ENCODE measurements around the gene PCDHB6. TPM values are rescaled to one million over a fixed set of nuclear protein-coding genes. Genes with fewer than 3 reads are reported as not detected.
"Not testable (repeated sequence)": the region's sequence is repeated elsewhere in the genome, so short reads cannot be mapped to it uniquely, and the experiment has no call there.

PCDHB6 gene
- total and polyA plus RNA-seq, 8 donors = 0.31 to 0.55 (median 0.47) TPM

- intact Hi-C loops (cut with DNase I) = no loop called here
- peak; percentile 91 for FAIRE-seq
- H3K9me3 ChIP-seq = no peaks in the 10 kb centered on the region
These were observed 26.1 kb downstream of the PCDHB6 start for GRCh38 chr5:141175933-141176332.

DNA sequence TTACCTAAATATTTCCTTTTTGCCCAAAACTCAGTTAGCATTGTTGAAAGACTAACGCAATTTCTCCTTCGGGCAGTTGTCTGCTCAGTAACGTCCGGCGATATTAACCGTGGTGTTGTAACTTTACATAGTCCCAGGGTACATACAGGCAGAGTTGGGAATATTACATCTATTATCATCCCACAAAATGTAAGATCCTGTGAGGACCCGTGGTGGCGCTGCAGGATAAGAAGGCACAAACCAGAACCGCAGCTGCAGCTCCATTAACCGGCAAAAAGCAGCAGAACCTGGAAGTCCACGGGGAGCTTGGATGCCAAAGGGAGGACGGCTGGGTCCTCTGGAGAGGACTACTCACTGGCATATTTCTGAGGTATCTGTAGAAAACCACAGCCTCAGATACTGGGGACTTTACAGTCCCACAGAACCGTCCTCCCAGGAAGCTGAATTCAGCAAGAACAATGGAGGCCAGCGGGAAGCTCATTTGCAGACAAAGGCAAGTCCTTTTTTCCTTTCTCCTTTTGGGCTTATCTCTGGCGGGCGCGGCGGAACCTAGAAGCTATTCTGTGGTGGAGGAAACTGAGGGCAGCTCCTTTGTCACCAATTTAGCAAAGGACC is 27.8 kb downstream of the PCDHB6 start, which contains the start of gene PCDHB8:
Gene PCDHB8, plus strand, starts transcription at position 214 of the 615 bp plus-strand sequence. Its CDS starts 245 bp downstream, at position 459.
- intact Hi-C loops (cut with DNase I); H3K36me3 ChIP-seq; H3K9me3 ChIP-seq; H3K27ac ChIP-seq; H3K4me1 ChIP-seq; FAIRE-seq; DNase-seq: not testable (repeated sequence)
- Histone ChIP-seq H3K4me3 (peak within 1 kb of the TSS in 1 of 4 donors; percentile 13), H3K27me3 (peaks cover 0 to 22% (median 0%) of the 10 kb centered on the region in 4 donors)
- WGBS, 2 donors = 26 to 29% methylated on average over 13 to 15 of the region's 18 CpGs
- peak; percentile 82 to 95 (median 88) for ATAC-seq
- TF ChIP-seq, protein P1, sequence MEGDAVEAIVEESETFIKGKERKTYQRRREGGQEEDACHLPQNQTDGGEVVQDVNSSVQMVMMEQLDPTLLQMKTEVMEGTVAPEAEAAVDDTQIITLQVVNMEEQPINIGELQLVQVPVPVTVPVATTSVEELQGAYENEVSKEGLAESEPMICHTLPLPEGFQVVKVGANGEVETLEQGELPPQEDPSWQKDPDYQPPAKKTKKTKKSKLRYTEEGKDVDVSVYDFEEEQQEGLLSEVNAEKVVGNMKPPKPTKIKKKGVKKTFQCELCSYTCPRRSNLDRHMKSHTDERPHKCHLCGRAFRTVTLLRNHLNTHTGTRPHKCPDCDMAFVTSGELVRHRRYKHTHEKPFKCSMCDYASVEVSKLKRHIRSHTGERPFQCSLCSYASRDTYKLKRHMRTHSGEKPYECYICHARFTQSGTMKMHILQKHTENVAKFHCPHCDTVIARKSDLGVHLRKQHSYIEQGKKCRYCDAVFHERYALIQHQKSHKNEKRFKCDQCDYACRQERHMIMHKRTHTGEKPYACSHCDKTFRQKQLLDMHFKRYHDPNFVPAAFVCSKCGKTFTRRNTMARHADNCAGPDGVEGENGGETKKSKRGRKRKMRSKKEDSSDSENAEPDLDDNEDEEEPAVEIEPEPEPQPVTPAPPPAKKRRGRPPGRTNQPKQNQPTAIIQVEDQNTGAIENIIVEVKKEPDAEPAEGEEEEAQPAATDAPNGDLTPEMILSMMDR (IDR thresholded peaks at IDR 0.05) = peak in 1 of 4 donors; percentile 10

More at GRCh38 chr5:141175933-141176332, 26.1 kb downstream of the PCDHB6 start:
- H3K27ac ChIP-seq = no peak overlapping the region
- peaks cover 0 to 22% (median 0%) of the 10 kb centered on the region in 4 donors for H3K27me3 ChIP-seq
- H3K36me3 ChIP-seq = no peaks in the 10 kb centered on the region
- ATAC-seq (no peak), DNase-seq (no peak)
- TF ChIP-seq, protein P1 (IDR thresholded peaks at IDR 0.05) = no peak
- H3K4me1 ChIP-seq = no peaks in the 10 kb centered on the region
- no peak overlapping the region for H3K4me3 ChIP-seq
- 55 to 56% methylated on average over 1 of the region's 1 CpG for WGBS, 2 donors

DNA sequence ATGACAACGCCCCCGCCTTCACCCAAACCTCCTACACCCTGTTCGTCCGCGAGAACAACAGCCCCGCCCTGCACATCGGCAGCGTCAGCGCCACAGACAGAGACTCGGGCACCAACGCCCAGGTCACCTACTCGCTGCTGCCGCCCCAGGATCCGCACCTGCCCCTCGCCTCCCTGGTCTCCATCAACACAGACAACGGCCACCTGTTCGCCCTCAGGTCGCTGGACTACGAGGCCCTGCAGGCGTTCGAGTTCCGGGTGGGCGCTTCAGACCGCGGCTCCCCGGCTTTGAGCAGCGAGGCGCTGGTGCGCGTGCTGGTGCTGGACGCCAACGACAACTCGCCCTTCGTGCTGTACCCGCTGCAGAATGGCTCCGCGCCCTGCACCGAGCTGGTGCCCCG is 29.5 kb downstream of the PCDHB6 start:
- FAIRE-seq; H3K36me3 ChIP-seq; H3K4me1 ChIP-seq; H3K4me3 ChIP-seq; DNase-seq; H3K9me3 ChIP-seq; intact Hi-C loops (cut with DNase I); ATAC-seq; H3K27ac ChIP-seq: not testable (repeated sequence)
- WGBS, 2 donors = 17 to 44% methylated on average over 24 to 35 of the region's 39 CpGs
- peaks cover 0 to 22% (median 0%) of the 10 kb centered on the region in 4 donors for H3K27me3 ChIP-seq

- DNase-seq; H3K27ac ChIP-seq; ATAC-seq; H3K36me3 ChIP-seq; FAIRE-seq; intact Hi-C loops (cut with DNase I); H3K4me3 ChIP-seq; H3K4me1 ChIP-seq; H3K9me3 ChIP-seq: not testable (repeated sequence)
- 18 to 36% methylated on average over 30 to 32 of the region's 32 CpGs for WGBS, 2 donors
- peaks cover 0 to 21% (median 0%) of the 10 kb centered on the region in 4 donors for H3K27me3 ChIP-seq
These were observed 30.0 kb downstream of the PCDHB6 start for GRCh38 chr5:141179876-141180275.

GRCh38 chr5:141180313-141180712 is 30.5 kb downstream of the PCDHB6 start:
- Histone ChIP-seq H3K27ac (no peak overlapping the region), H3K36me3 (no peaks in the 10 kb centered on the region), H3K4me3 (no peak overlapping the region), H3K27me3 (peaks cover 0 to 17% (median 0%) of the 10 kb centered on the region in 4 donors), H3K9me3 (peaks cover 0 to 4% (median 0%) of the 10 kb centered on the region in 4 donors), H3K4me1 (no peaks in the 10 kb centered on the region)
- intact Hi-C loops (cut with DNase I) = no loop called here
- TF ChIP-seq, protein P1 (IDR thresholded peaks at IDR 0.05) = no peak
- no peak for DNase-seq
- ATAC-seq = no peak
- no peak for FAIRE-seq
- 20 to 31% methylated on average over 1 of the region's 1 CpG for WGBS, 2 donors

DNA sequence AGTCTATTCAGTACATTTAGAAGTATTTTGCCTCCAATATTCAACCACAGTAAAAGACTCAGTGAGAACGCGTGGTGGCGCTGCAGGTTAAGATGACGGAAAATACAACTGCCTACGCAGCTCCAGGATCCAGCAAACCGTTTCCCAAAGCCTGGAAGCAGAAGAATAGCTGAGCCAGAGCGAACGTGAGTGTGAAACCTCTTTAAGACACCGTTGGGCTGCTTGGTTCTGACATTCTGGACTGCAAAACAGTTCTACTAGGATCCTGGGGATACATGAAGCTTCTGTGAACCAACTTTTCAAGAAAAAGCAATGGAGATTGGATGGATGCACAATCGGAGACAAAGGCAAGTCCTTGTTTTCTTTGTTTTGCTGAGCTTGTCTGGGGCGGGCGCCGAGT is 32.4 kb downstream of the PCDHB6 start, which contains the start of gene PCDHB16:
Gene PCDHB16, plus strand, starts transcription at position 140 of the 400 bp plus-strand sequence. Its CDS starts 173 bp downstream, at position 313.
- 11 to 17% methylated on average over 13 of the region's 13 CpGs for WGBS, 2 donors
- intact Hi-C loops (cut with DNase I) = no loop called here
- ATAC-seq (peak in 3 of 4 donors; percentile 58 to 81 (median 59)), FAIRE-seq (no peak), DNase-seq (peak in 2 of 6 donors; percentile 25 to 30)
- no peaks in the 10 kb centered on the region for H3K4me1 ChIP-seq
- peaks cover 0 to 4% (median 0%) of the 10 kb centered on the region in 4 donors for H3K9me3 ChIP-seq
- H3K27ac ChIP-seq = no peak within 1 kb of the TSS
- H3K36me3 ChIP-seq = no peaks in the 10 kb centered on the region
- peak within 1 kb of the TSS in 1 of 4 donors; percentile 14 for H3K4me3 ChIP-seq
- TF ChIP-seq, protein P1 (IDR thresholded peaks at IDR 0.05) = no peak
- peaks cover 0 to 2% (median 0%) of the 10 kb centered on the region in 4 donors for H3K27me3 ChIP-seq

DNA sequence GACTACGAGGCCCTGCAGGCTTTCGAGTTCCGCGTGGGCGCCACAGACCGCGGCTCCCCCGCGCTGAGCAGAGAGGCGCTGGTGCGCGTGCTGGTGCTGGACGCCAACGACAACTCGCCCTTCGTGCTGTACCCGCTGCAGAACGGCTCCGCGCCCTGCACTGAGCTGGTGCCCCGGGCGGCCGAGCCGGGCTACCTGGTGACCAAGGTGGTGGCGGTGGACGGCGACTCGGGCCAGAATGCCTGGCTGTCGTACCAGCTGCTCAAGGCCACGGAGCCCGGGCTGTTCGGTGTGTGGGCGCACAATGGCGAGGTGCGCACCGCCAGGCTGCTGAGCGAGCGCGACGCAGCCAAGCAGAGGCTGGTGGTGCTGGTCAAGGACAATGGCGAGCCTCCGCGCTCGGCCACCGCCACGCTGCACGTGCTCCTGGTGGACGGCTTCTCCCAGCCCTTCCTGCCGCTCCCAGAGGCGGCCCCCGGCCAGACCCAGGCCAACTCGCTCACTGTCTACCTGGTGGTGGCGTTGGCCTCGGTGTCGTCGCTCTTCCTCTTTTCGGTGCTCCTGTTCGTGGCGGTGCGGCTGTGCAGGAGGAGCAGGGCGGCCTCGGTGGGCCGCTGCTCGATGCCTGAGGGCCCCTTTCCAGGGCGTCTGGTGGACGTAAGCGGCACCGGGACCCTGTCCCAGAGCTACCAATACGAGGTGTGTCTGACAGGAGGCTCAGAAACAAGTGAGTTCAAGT is 34.4 kb downstream of the PCDHB6 start:
- H3K4me1 ChIP-seq; H3K27me3 ChIP-seq; H3K36me3 ChIP-seq; H3K9me3 ChIP-seq; DNase-seq; intact Hi-C loops (cut with DNase I); H3K4me3 ChIP-seq; H3K27ac ChIP-seq; ATAC-seq; FAIRE-seq: not testable (repeated sequence)
- 24 to 43% methylated on average over 17 to 59 of the region's 69 CpGs for WGBS, 2 donors
